Neural cell (in vitro differentiated cells): Measurements from ENCODE around the gene CHRNA9. TPM values are rescaled to one million over a fixed set of nuclear protein-coding genes. Genes with fewer than 3 reads are reported as not detected.

Experiments used
- H2AFZ ChIP-seq: fragments of 200-600, 300-800 bp; sonication (generic), shearing (Covaris generic); 2 replicates; pipeline ENCODE4 v1.6.0; 2014; ENCODE audit warnings: low read depth, mild to moderate bottlenecking, antibody characterized with exemption, low read length, moderate library complexity
- H3F3A ChIP-seq: fragments of 200-600 bp; shearing (Covaris generic); 2 replicates; pipeline ENCODE4 v1.6.1; 2016; ENCODE audit warnings: mild to moderate bottlenecking, moderate library complexity, mixed read lengths, antibody characterized with exemption, low read length; ENCODE audit not compliant: insufficient read depth, poor library complexity, severe bottlenecking
- H3K27ac ChIP-seq: fragments of 200-600, 300-800 bp; sonication (generic), shearing (Covaris generic); 2 replicates; pipeline ENCODE4 v1.5.1; 2014; ENCODE audit warnings: mild to moderate bottlenecking, low read length, moderate library complexity
- H3K27me3 ChIP-seq: fragments of 300-800, 200-600 bp; sonication (generic), shearing (Covaris generic); 2 replicates; pipeline ENCODE4 v1.6.0; 2014; ENCODE audit warnings: mild to moderate bottlenecking, low read depth, low read length, moderate library complexity; ENCODE audit not compliant: insufficient read depth
- H3K36me3 ChIP-seq: fragments of 300-800, 200-600 bp; sonication (generic), shearing (Covaris generic); 2 replicates; pipeline ENCODE4 v1.5.1; 2014; ENCODE audit warnings: mild to moderate bottlenecking, antibody characterized with exemption, low read length, moderate library complexity; ENCODE audit not compliant: insufficient read depth
- H3K4me2 ChIP-seq: fragments of 300-800, 200-600 bp; sonication (generic), shearing (Covaris generic); 2 replicates; pipeline ENCODE4 v1.6.0; 2014; ENCODE audit warnings: mild to moderate bottlenecking, low read length
- H3K4me3 ChIP-seq: fragments of 300-800, 200-600 bp; sonication (generic), shearing (Covaris generic); 2 replicates; pipeline ENCODE4 v1.5.1; 2014; ENCODE audit warnings: mild to moderate bottlenecking, low read length, moderate library complexity
- H3K79me2 ChIP-seq: fragments of 200-600 bp; shearing (Covaris generic); replicated peaks from 2 replicates; pipeline ENCODE4 v1.6.0; 2014; ENCODE audit warnings: mild to moderate bottlenecking, low read length, moderate library complexity; ENCODE audit not compliant: insufficient read depth
- H3K9ac ChIP-seq: fragments of 300-800, 200-600 bp; sonication (generic), shearing (Covaris generic); 2 replicates; pipeline ENCODE4 v1.6.1; 2016; ENCODE audit warnings: mild to moderate bottlenecking, low read length, mixed read lengths
- H3K9me2 ChIP-seq: fragments of 200-600 bp; shearing (Covaris generic); 2 replicates; pipeline ENCODE4 v1.6.1; 2016; ENCODE audit warnings: mild to moderate bottlenecking, low read length, mixed read lengths; ENCODE audit not compliant: insufficient read depth
- H3K9me3 ChIP-seq: fragments of 200-600, 300-800 bp; sonication (generic), shearing (Covaris generic); 2 replicates; pipeline ENCODE4 v1.6.1; 2016; ENCODE audit warnings: mild to moderate bottlenecking, mixed run types, low read length, moderate library complexity, mixed read lengths
- H4K20me1 ChIP-seq: fragments of 200-600 bp; shearing (Covaris generic); 2 replicates; pipeline ENCODE4 v1.6.1; 2016; ENCODE audit warnings: mild to moderate bottlenecking, mixed run types; ENCODE audit not compliant: insufficient read depth
- CTCF ChIP-seq: fragments of 450-650 bp; IDR thresholded peaks from 2 replicates; pipeline ENCODE4 v1.5.1; 2014; ENCODE audit warnings: antibody characterized with exemption, mild to moderate bottlenecking, moderate library complexity; ENCODE audit not compliant: poor library complexity, severe bottlenecking
- EP300 ChIP-seq: fragments of 450-650 bp; conservative IDR thresholded peaks from 2 replicates; pipeline ENCODE4 v1.6.1; 2014; ENCODE audit warnings: antibody characterized with exemption, mild to moderate bottlenecking, moderate library complexity; ENCODE audit not compliant: poor library complexity, severe bottlenecking
- EZH2 ChIP-seq: fragments of 200-600, 300-800 bp; shearing (Covaris generic), sonication (generic); IDR thresholded peaks from 2 replicates; pipeline ENCODE4 v1.6.1; 2014; ENCODE audit warnings: antibody characterized with exemption, low read length, borderline replicate concordance, mild to moderate bottlenecking; ENCODE audit not compliant: insufficient read depth, poor library complexity, severe bottlenecking
- MXI1 ChIP-seq: fragments of 450-650 bp; conservative IDR thresholded peaks from 2 replicates; pipeline ENCODE4 v1.6.1; 2014; ENCODE audit warnings: antibody characterized with exemption, mild to moderate bottlenecking; ENCODE audit not compliant: poor library complexity, severe bottlenecking
- POLR2AphosphoS5 ChIP-seq: IDR thresholded peaks from 2 replicates; pipeline ENCODE4 v1.6.1; 2012
- RAD21 ChIP-seq: fragments of 450-650 bp; conservative IDR thresholded peaks from 2 replicates; pipeline ENCODE4 v1.6.1; 2014; ENCODE audit warnings: antibody characterized with exemption, mild to moderate bottlenecking, moderate library complexity
- REST ChIP-seq: IDR thresholded peaks from 2 replicates; pipeline ENCODE4 v1.6.1; 2012; ENCODE audit warnings: borderline replicate concordance
- SMC3 ChIP-seq: fragments of 450-650 bp; conservative IDR thresholded peaks from 2 replicates; pipeline ENCODE4 v1.6.1; 2014; ENCODE audit warnings: antibody characterized with exemption, mild to moderate bottlenecking, moderate library complexity; ENCODE audit not compliant: poor library complexity
- TAF1 ChIP-seq: IDR thresholded peaks from 2 replicates; pipeline ENCODE4 v1.6.1; 2012; ENCODE audit warnings: low read depth
- polyA plus RNA-seq: library from polyadenylated mRNA; depleted of rRNA; stranded (reverse); fragments of >200 nt; gene quantifications from 2 replicates; pipeline ENCODE4 v1.2.3, GENCODE V29; 2014

Gene CHRNA9
- polyA plus RNA-seq, 1 donor from 2014 or later, result 0.10 TPM

DNA sequence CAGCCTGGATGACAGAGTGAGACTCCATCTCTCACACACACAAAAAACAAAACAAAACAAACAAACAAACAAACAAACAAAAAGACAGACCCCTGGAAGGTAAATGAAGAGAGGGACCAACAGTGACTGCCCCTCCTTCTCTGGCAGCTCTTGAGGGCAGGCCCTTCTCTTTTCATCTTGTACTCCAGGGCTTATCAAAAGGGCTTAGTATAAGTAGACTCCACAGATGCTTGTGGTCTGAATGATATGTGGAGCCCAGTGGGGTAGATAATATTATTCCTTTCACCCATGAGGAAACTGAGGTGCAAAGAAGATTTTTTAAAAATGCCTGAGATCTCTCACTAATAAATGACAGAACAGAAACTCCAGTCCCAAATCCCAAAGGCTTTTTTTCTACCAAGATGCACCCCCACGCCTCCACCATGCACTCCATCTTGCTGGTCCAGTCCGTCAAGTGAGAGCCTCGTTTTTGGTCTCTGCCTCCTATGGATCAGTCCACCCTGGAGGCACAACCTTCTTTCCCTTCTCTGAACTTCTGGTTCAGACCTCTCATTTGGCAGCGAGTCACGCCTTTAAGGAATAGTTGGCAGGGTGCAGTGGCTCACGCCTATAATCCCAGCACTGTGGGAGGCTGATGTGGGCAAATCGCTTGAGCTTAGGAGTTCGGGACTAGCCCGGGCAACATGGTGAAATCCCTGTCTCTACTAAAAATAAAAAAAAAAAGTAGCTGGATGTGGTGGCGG, 17.0 kb upstream of the CHRNA9 start:
- Histone ChIP-seq H3K27me3 (no peaks in the 10 kb centered on the region), H3K4me2 (no peak overlapping the region), H3F3A (peaks cover 7% of the 10 kb centered on the region), H4K20me1 (no peaks in the 10 kb centered on the region), H3K27ac (peak overlapping the region; percentile 100), H3K79me2 (no peaks in the 10 kb centered on the region), H3K9me2 (no peaks in the 10 kb centered on the region), H3K9ac (peak overlapping the region; percentile 30), H3K4me3 (no peak overlapping the region), H3K36me3 (no peaks in the 10 kb centered on the region), H3K9me3 (no peaks in the 10 kb centered on the region), H2AFZ (no peak overlapping the region)
- no peak for TF ChIP-seq SMC3
- no peak for TF ChIP-seq EP300
- no peak for TF ChIP-seq REST
- TF ChIP-seq CTCF, result no peak
- no peak for TF ChIP-seq RAD21
- TF ChIP-seq EZH2, result no peak
- TF ChIP-seq MXI1, result no peak
- TF ChIP-seq TAF1, result no peak
- no peak for TF ChIP-seq POLR2AphosphoS5

DNA sequence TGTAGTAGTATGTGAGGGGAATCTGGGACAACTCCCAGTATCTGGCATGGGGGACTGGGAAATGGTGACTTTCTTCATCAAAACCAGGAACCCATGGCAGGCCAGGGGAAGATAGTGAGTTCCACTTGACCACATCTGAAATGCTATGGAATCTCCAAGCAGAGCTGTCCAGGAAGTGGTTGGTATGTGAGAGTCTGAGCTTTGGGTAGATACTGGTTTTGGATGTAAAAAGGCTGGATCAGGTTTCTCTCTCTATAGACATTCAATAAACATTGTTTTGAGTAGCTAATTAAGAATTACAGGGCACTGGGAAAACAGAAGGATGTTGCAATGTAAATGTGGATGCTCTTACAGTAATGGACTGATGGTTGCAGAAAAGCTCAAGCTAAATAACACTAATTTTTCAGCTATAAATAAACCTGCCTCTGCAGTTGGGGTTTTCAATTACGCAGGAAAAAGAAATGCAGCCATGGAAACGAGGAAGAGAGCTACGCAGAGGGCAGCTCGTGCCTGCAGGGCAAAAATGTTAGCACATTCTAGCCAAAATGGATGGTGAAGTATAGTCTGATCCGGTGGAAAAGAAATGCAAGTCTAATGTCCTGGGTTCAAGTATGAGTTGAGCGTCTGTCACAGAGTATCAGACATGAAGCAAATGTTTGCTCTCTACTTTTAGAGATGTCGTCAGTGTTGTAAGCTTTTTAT, 13.4 kb upstream of the CHRNA9 start:
- Histone ChIP-seq H3K4me2 (no peak overlapping the region), H3K36me3 (no peaks in the 10 kb centered on the region), H3K9me3 (no peaks in the 10 kb centered on the region), H3K79me2 (no peaks in the 10 kb centered on the region), H3K27me3 (no peaks in the 10 kb centered on the region), H3K4me3 (peak overlapping the region; percentile 20), H2AFZ (no peak overlapping the region), H3K27ac (peak overlapping the region; percentile 30), H3K9me2 (no peaks in the 10 kb centered on the region), H3K9ac (peak overlapping the region; percentile 8), H3F3A (no peaks in the 10 kb centered on the region), H4K20me1 (no peaks in the 10 kb centered on the region)
- TF ChIP-seq TAF1 (no peak), REST (no peak), CTCF (no peak), EP300 (no peak), RAD21 (no peak), EZH2 (no peak), SMC3 (no peak), MXI1 (no peak), POLR2AphosphoS5 (no peak)
